ENCODE measurements around the gene VPS13A.

VPS13A gene

GRCh38 chr9:77463151-77463550 lies 285.8 kb downstream of the VPS13A start:
- no peak for DNase-seq

- no peak for DNase-seq
These were observed 287.3 kb downstream of the VPS13A start for GRCh38 chr9:77464661-77465060.

DNA sequence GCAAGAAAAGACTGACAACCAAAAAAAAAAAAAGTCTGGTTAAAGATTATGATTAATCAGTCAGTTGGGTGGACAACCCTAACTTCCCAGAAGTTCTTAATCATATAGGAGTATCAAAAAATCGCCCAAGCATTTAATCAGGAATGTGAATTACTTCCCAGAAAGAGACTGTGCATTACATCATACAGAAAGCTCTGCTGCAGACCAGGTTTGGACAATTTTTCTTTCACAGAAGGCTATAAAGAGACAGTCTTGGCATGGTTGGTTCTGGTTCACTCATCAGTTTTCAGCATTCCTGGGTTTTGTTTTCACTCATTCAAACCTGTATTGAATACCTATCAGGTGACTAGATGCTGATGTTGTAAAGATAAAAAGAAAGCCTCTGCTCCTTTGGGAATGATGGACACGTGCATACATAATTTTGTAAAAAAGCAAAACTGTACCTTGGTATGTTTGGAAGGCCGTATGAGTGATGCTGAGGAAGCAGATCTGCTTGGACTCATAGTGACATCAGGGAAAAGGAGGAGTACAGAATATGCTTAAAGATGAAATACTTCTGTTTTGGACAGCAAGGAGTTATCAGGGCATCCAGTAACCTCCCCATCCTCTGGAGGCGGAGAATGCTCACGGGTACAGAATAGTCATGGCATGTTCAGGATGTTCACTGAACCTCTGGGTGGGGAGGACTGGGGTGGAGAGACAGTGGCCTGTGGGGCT lies 292.3 kb downstream of the VPS13A start:
- DNase-seq, result no peak

All from NCI-H1092 treated with DMSO at 0.1 percent for 48 hours (cell line).